Prostate gland (tissue), 2 donors: ENCODE data around the gene CSMD2. TPM values are rescaled to one million over a fixed set of nuclear protein-coding genes. Genes with fewer than 3 reads are reported as not detected.

Experiments
- DNase-seq: peaks from one replicate; pipeline ENCODE4 v3.0.0-alpha.2; 2019; ENCODE audit warnings: low spot score
- H3K27ac ChIP-seq, 2 donors: fragments of 200-600 bp; sonication (generic); 2 replicates each; pipeline ENCODE4 v1.5.1; 2017 to 2019
- H3K27me3 ChIP-seq: fragments of 200-600 bp; sonication (generic); replicated peaks from 2 replicates; pipeline ENCODE4 v1.5.1; 2019; ENCODE audit not compliant: insufficient read depth
- H3K36me3 ChIP-seq, 2 donors: fragments of 200-600 bp; sonication (generic); 1 replicate in 1 of 2; 2 replicates in 1 of 2; pipeline versions ENCODE4 v1.5.1 to v1.8.1; 2017 to 2019
- H3K4me1 ChIP-seq: fragments of 200-600 bp; sonication (generic); replicated peaks from 2 replicates; pipeline ENCODE4 v1.5.1; 2019
- H3K4me3 ChIP-seq, 2 donors: fragments of 200-600 bp; sonication (generic); 2 replicates each; pipeline ENCODE4 v1.5.1; 2017 to 2019
- H3K9me3 ChIP-seq: fragments of 200-600 bp; sonication (generic); 2 replicates; pipeline ENCODE4 v1.5.1; 2017
- POLR2A ChIP-seq: fragments of 450-650 bp; IDR thresholded peaks from one replicate; pipeline ENCODE4 v1.6.1; 2016; ENCODE audit warnings: antibody characterized with exemption, mild to moderate bottlenecking
- POLR2AphosphoS5 ChIP-seq: sonication (generic); formaldehyde crosslinking; IDR thresholded peaks from one replicate; pipeline ENCODE4 v1.6.1; 2017; ENCODE audit warnings: antibody characterized with exemption
- WGBS: methylation state at CpG from one replicate; pipeline ENCODE4 v1.1.5; 2018; 5-methylcytosine and 5-hydroxymethylcytosine counted together
- intact Hi-C: fragments of 100-400 bp; cut with DNase I; formaldehyde crosslinking; loops from one replicate; pipeline ENCODE4 v1.14.2; 2022
- total RNA-seq, 2 donors: library from RNA; depleted of rRNA; stranded (reverse); fragments of >200 nt; gene quantifications; one replicate each; pipeline ENCODE4 v1.1.0, GENCODE V29; 2016
- TF ChIP-seq, protein P1 (sequence below), 4 experiments: fragments of 200-600 bp in 2 of 4; fragments of 450-650 bp in 2 of 4; sonication (generic) in 2 of 4; IDR thresholded peaks; 1 replicate in 3 of 4; 2 replicates in 1 of 4; pipeline ENCODE4 v1.5.1; 2016 to 2019; ENCODE audit warnings: antibody characterized with exemption in 4 of 4, mild to moderate bottlenecking in 2 of 4, moderate library complexity in 2 of 4

The CSMD2 gene
- total RNA-seq, 2 donors from 2014 or later, result 0.14 to 5.5 TPM

GRCh38 chr1:33822396-33822795 is 342.6 kb downstream of the CSMD2 start:
- WGBS, result 78% methylated on average over 6 of the region's 6 CpGs

GRCh38 chr1:33821291-33821690 is 343.7 kb downstream of the CSMD2 start:
- Histone ChIP-seq H3K36me3 (no peaks in the 10 kb centered on the region), H3K27me3 (no peaks in the 10 kb centered on the region), H3K4me1 (no peaks in the 10 kb centered on the region), H3K27ac (no peak overlapping the region), H3K4me3 (no peak overlapping the region), H3K9me3 (no peaks in the 10 kb centered on the region)
- intact Hi-C loops, result no loop called here
- WGBS, result 95% methylated on average over 6 of the region's 6 CpGs
- DNase-seq, result no peak
- TF ChIP-seq, protein P1, sequence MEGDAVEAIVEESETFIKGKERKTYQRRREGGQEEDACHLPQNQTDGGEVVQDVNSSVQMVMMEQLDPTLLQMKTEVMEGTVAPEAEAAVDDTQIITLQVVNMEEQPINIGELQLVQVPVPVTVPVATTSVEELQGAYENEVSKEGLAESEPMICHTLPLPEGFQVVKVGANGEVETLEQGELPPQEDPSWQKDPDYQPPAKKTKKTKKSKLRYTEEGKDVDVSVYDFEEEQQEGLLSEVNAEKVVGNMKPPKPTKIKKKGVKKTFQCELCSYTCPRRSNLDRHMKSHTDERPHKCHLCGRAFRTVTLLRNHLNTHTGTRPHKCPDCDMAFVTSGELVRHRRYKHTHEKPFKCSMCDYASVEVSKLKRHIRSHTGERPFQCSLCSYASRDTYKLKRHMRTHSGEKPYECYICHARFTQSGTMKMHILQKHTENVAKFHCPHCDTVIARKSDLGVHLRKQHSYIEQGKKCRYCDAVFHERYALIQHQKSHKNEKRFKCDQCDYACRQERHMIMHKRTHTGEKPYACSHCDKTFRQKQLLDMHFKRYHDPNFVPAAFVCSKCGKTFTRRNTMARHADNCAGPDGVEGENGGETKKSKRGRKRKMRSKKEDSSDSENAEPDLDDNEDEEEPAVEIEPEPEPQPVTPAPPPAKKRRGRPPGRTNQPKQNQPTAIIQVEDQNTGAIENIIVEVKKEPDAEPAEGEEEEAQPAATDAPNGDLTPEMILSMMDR (IDR thresholded peaks at IDR 0.05), result no peak
- TF ChIP-seq POLR2A (no peak), POLR2AphosphoS5 (no peak)

More at GRCh38 chr1:33822396-33822795, 342.6 kb downstream of the CSMD2 start:
- Histone ChIP-seq H3K4me3 (no peak overlapping the region), H3K9me3 (no peaks in the 10 kb centered on the region), H3K4me1 (no peaks in the 10 kb centered on the region), H3K36me3 (no peaks in the 10 kb centered on the region), H3K27ac (no peak overlapping the region), H3K27me3 (no peaks in the 10 kb centered on the region)
- intact Hi-C loops, result no loop called here
- no peak for TF ChIP-seq POLR2AphosphoS5
- TF ChIP-seq, protein P1 (IDR thresholded peaks at IDR 0.05), result no peak
- no peak for TF ChIP-seq POLR2A
- DNase-seq, result no peak

DNA sequence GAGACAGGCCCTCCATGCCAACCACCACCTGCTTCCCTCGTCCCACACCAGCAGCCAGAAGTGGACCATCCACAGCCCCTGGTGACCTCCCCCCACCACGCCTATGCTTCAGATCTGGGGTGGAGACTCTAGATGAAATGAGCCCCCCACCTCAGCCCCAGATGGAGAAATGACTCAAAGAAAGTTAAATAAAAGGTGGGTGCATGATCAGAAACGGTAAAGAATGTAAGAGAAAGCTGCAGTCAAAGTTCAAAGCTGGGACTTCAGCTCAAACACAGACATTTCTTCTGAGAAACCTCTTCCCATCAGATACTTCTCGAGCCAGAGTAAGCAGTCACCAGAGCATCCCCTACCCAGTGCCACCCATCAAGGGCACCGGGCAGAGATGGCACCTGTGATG is 344.2 kb downstream of the CSMD2 start:
- TF ChIP-seq POLR2AphosphoS5 (no peak), POLR2A (no peak)
- TF ChIP-seq, protein P1 (IDR thresholded peaks at IDR 0.05), result no peak
- Histone ChIP-seq H3K27ac (no peak overlapping the region), H3K36me3 (no peaks in the 10 kb centered on the region), H3K4me1 (no peaks in the 10 kb centered on the region), H3K27me3 (no peaks in the 10 kb centered on the region), H3K4me3 (no peak overlapping the region), H3K9me3 (no peaks in the 10 kb centered on the region)
- intact Hi-C loops, result no loop called here
- DNase-seq, result no peak
- 85% methylated on average over 5 of the region's 5 CpGs for WGBS

GRCh38 chr1:33819913-33820311 is 345.1 kb downstream of the CSMD2 start:
- no peaks in the 10 kb centered on the region for H3K27me3 ChIP-seq
- DNase-seq, result no peak
- H3K36me3 ChIP-seq, result no peaks in the 10 kb centered on the region
- no peaks in the 10 kb centered on the region for H3K9me3 ChIP-seq
- no peaks in the 10 kb centered on the region for H3K4me1 ChIP-seq
- H3K27ac ChIP-seq, result no peak overlapping the region
- intact Hi-C loops, result no loop called here
- 25% methylated on average over 7 of the region's 7 CpGs for WGBS
- TF ChIP-seq, protein P1 (IDR thresholded peaks at IDR 0.05), result no peak
- TF ChIP-seq POLR2A, result no peak
- no peak for TF ChIP-seq POLR2AphosphoS5
- H3K4me3 ChIP-seq, result no peak overlapping the region

GRCh38 chr1:33819290-33819912 is 345.6 kb downstream of the CSMD2 start:
- intact Hi-C loops, result no loop called here
- Histone ChIP-seq H3K9me3 (no peaks in the 10 kb centered on the region), H3K27me3 (no peaks in the 10 kb centered on the region), H3K4me3 (no peak overlapping the region), H3K4me1 (no peaks in the 10 kb centered on the region), H3K27ac (no peak overlapping the region), H3K36me3 (no peaks in the 10 kb centered on the region)
- DNase-seq, result no peak
- 62% methylated on average over 9 of the region's 10 CpGs for WGBS
- TF ChIP-seq POLR2AphosphoS5 (no peak), POLR2A (no peak)
- TF ChIP-seq, protein P1 (IDR thresholded peaks at IDR 0.05), result no peak
